H1 (cell line): Measurements from ENCODE around the gene CYB561A3. TPM values are rescaled to one million over a fixed set of nuclear protein-coding genes. Genes with fewer than 3 reads are reported as not detected.

Source experiments
- CEBPB ChIP-seq: IDR thresholded peaks from 2 replicates; pipeline ENCODE4 v1.6.1; 2012; ENCODE audit warnings: low read depth, low read length
- CTCF ChIP-seq, 3 experiments: IDR thresholded peaks; 1 replicate in 2 of 3; 2 replicates in 1 of 3; pipeline versions ENCODE4 v1.5.1 to v1.6.1; 2011; ENCODE audit warnings: low read length in 3 of 3, mild to moderate bottlenecking in 3 of 3, inconsistent platforms in 2 of 3, low read depth in 1 of 3, moderate library complexity in 1 of 3; ENCODE audit not compliant: insufficient read depth in 1 of 3; ENCODE audit errors: control extremely low read depth in 1 of 3
- EGR1 ChIP-seq: IDR thresholded peaks from 2 replicates; pipeline ENCODE4 v1.6.1; 2011; ENCODE audit warnings: low read depth, low read length, borderline replicate concordance
- JUN ChIP-seq: IDR thresholded peaks from 2 replicates; pipeline ENCODE4 v1.6.1; 2011; ENCODE audit warnings: low read depth, mild to moderate bottlenecking, improper control_type of control experiment, low read length
- KDM5A ChIP-seq: fragments of 200-600 bp; IDR thresholded peaks from 2 replicates; pipeline ENCODE4 v1.7.1; 2012; ENCODE audit warnings: mild to moderate bottlenecking, low read length, inconsistent platforms, mixed read lengths
- MAX ChIP-seq: IDR thresholded peaks from 2 replicates; pipeline ENCODE4 v1.6.1; 2012; ENCODE audit warnings: inconsistent platforms
- POLR2AphosphoS5 ChIP-seq: IDR thresholded peaks from 2 replicates; pipeline ENCODE4 v1.6.1; 2011; ENCODE audit warnings: low read depth, low read length
- RBBP5 ChIP-seq: IDR thresholded peaks from 2 replicates; pipeline ENCODE4 v1.7.1; 2012; ENCODE audit warnings: low read depth, mild to moderate bottlenecking, inconsistent platforms, low read length, moderate library complexity, borderline replicate concordance
- RFX5 ChIP-seq: IDR thresholded peaks from 2 replicates; pipeline ENCODE4 v1.6.1; 2011; ENCODE audit warnings: low read depth, low read length, improper control_type of control experiment, borderline replicate concordance
- RNF2 ChIP-seq: fragments of 200-900, 300-1000 bp; sonication (generic); IDR thresholded peaks from 2 replicates; pipeline ENCODE4 v1.7.1; 2016; ENCODE audit warnings: borderline replicate concordance, low read depth, mild to moderate bottlenecking, antibody characterized with exemption, low read length; ENCODE audit not compliant: poor library complexity, severe bottlenecking; ENCODE audit errors: missing control alignments
- SP1 ChIP-seq: IDR thresholded peaks from 2 replicates; pipeline ENCODE4 v1.6.1; 2011; ENCODE audit warnings: low read depth, low read length
- SP2 ChIP-seq: IDR thresholded peaks from 2 replicates; pipeline ENCODE4 v1.6.1; 2012; ENCODE audit warnings: mild to moderate bottlenecking, low read length, inconsistent platforms
- TAF1 ChIP-seq: IDR thresholded peaks from 2 replicates; pipeline ENCODE4 v1.6.1; 2011; ENCODE audit warnings: mild to moderate bottlenecking, low read depth, low read length
- polyA plus RNA-seq, 7 experiments: library from polyadenylated mRNA; depleted of rRNA in 3 of 7; stranded (reverse) in 5 of 7; unstranded in 2 of 7; fragments of >200 nt in 5 of 7; fragments of 200-250 nt in 2 of 7; gene quantifications; 1 replicate in 5 of 7; 2 replicates in 1 of 7; 4 replicates in 1 of 7; pipeline versions ENCODE4 v1.2.1 to v1.2.3, GENCODE V29; 2011 to 2013; ENCODE audit warnings: missing spikeins in 2 of 7, mixed read lengths in 2 of 7
- total RNA-seq: library from RNA; stranded (reverse); fragmentation: NEBNext Ultra II Directional; extraction: Animal tissue kit (Norgen Biotek cat#: 25700); gene quantifications from 2 replicates; pipeline ENCODE4 v1.2.1, GENCODE V29; 2021

Gene CYB561A3
- total and polyA plus RNA-seq, 2 of the 8 experiments (the other 6 are each of a cell fraction or from before 2014, with no cell fraction given), result 29.6 to 41.2 TPM

GRCh38 chr11:61332797-61333549 lies 28.7 kb downstream of the CYB561A3 start, which contains the start of the genes DDB1 and TKFC (continued):
- TF ChIP-seq RNF2, result no peak
- TF ChIP-seq RFX5, result no peak
- TF ChIP-seq TAF1, result peak; percentile 91
- peak; percentile 15; the same call in 1 of the 2 replicates for TF ChIP-seq SP1
- peak; percentile 79; the same call in 1 of the 2 replicates for TF ChIP-seq RBBP5
- peak; percentile 86 for TF ChIP-seq MAX
- TF ChIP-seq KDM5A, result peak; percentile 30; the same call in 1 of the 2 replicates
- TF ChIP-seq SP2, result peak; percentile 61; the same call in 1 of the 2 replicates
- TF ChIP-seq JUN, result no peak
- peak; percentile 91 for TF ChIP-seq POLR2AphosphoS5
- no peak for TF ChIP-seq CEBPB
- TF ChIP-seq EGR1, result peak; percentile 29; the same call in 1 of the 2 replicates
- no peak for TF ChIP-seq CTCF (IDR thresholded peaks at IDR 0.05; ENCODE audit: control extremely low read depth in 1 of 3, insufficient read depth in 1 of 3, low read depth in 1 of 3, low read length in 3 of 3)
